ENCODE results near the gene PCDHB5. TPM values are rescaled to one million over a fixed set of nuclear protein-coding genes. Genes with fewer than 3 reads are reported as not detected.
"Not testable (repeated sequence)": the region's sequence is repeated elsewhere in the genome, so short reads cannot be mapped to it uniquely, and the experiment has no call there.

Gene PCDHB5
- total RNA-seq, result under 1 TPM in 1 of 2 experiments, not detected in 1; 0.18 TPM
- not detected for polyA plus RNA-seq
- 0 to 0.64 (median 0.18) reads per million in 6 experiments for total RNA-seq

- peaks cover 17 to 76% (median 46%) of the 10 kb centered on the region in 9 donors for H3K9me3 Mint-ChIP-seq
- peaks cover 0 to 8% (median 6%) of the 10 kb centered on the region in 4 donors for H3K4me1 Mint-ChIP-seq
- peak within 1 kb of the TSS in 9 of 10 donors; percentile 33 to 76 (median 62) for H3K4me3 Mint-ChIP-seq
- no peak within 1 kb of the TSS for H3K27ac Mint-ChIP-seq
- peaks cover 15 to 45% (median 21%) of the 10 kb centered on the region in 5 donors for H3K27me3 Mint-ChIP-seq
- DNase-seq, result peak in 1 of 10 donors; percentile 3
- H3K36me3 Mint-ChIP-seq, result peaks cover 2 to 48% (median 8%) of the 10 kb centered on the region in 3 donors
- ATAC-seq, result no peak
- POLR2A ChIA-PET, result no interaction called here
Measured at GRCh38 chr5:141135030-141135717, at the start of gene PCDHB5. Gene PCDHB5 (plus strand): TSS chr5:141135206. CDS start chr5:141135435, 229 bp downstream.

- no peak within 1 kb of the TSS for H3K27ac Mint-ChIP-seq
- H3K27me3 Mint-ChIP-seq, result peaks cover 23 to 67% (median 37%) of the 10 kb centered on the region in 5 donors
- DNase-seq (peak in 1 of 10 donors; percentile 62), ATAC-seq (no peak)
- POLR2A ChIA-PET, result no interaction called here
- no peaks in the 10 kb centered on the region for H3K4me1 Mint-ChIP-seq
- H3K9me3 Mint-ChIP-seq, result peaks cover 3 to 72% (median 36%) of the 10 kb centered on the region in 9 donors
- H3K36me3 Mint-ChIP-seq, result peaks cover 6 to 46% (median 11%) of the 10 kb centered on the region in 3 donors
- peak within 1 kb of the TSS in 3 of 10 donors; percentile 23 to 50 (median 41) for H3K4me3 Mint-ChIP-seq
Measured at GRCh38 chr5:141094481-141095262, 40.3 kb upstream of the PCDHB5 start, which contains the start of gene PCDHB2. Gene PCDHB2 (plus strand): TSS chr5:141094615. CDS start chr5:141094791, 176 bp downstream.

GRCh38 chr5:141095263-141095641 is 39.8 kb upstream of the PCDHB5 start:
- Mint-ChIP-seq H3K9me3 (peaks cover 3 to 72% (median 42%) of the 10 kb centered on the region in 9 donors), H3K36me3 (peaks cover 8 to 52% (median 14%) of the 10 kb centered on the region in 3 donors), H3K27ac (no peak overlapping the region), H3K4me1 (no peaks in the 10 kb centered on the region), H3K4me3 (no peak overlapping the region), H3K27me3 (peaks cover 23 to 67% (median 43%) of the 10 kb centered on the region in 5 donors)
- POLR2A ChIA-PET, result no interaction called here
- ATAC-seq (no peak), DNase-seq (no peak)

GRCh38 chr5:141096181-141096580 is 38.8 kb upstream of the PCDHB5 start:
- peaks cover 14 to 56% (median 17%) of the 10 kb centered on the region in 3 donors for H3K36me3 Mint-ChIP-seq
- H3K27me3 Mint-ChIP-seq, result peaks cover 29 to 70% (median 48%) of the 10 kb centered on the region in 5 donors
- H3K4me1 Mint-ChIP-seq, H3K27ac Mint-ChIP-seq, DNase-seq, H3K4me3 Mint-ChIP-seq, POLR2A ChIA-PET, ATAC-seq: not testable (repeated sequence)
- H3K9me3 Mint-ChIP-seq, result peaks cover 3 to 74% (median 46%) of the 10 kb centered on the region in 9 donors

- POLR2A ChIA-PET, H3K4me1 Mint-ChIP-seq, H3K4me3 Mint-ChIP-seq, H3K27ac Mint-ChIP-seq, DNase-seq, ATAC-seq: not testable (repeated sequence)
- peaks cover 14 to 60% (median 17%) of the 10 kb centered on the region in 3 donors for H3K36me3 Mint-ChIP-seq
- peaks cover 3 to 78% (median 46%) of the 10 kb centered on the region in 9 donors for H3K9me3 Mint-ChIP-seq
- peaks cover 29 to 75% (median 52%) of the 10 kb centered on the region in 5 donors for H3K27me3 Mint-ChIP-seq
Measured at GRCh38 chr5:141096586-141096985, 38.4 kb upstream of the PCDHB5 start.

- no peaks in the 10 kb centered on the region for H3K4me1 Mint-ChIP-seq
- H3K4me3 Mint-ChIP-seq, result peak within 1 kb of the TSS in 2 of 10 donors; percentile 1 to 14
- POLR2A ChIA-PET, result no interaction called here
- H3K9me3 Mint-ChIP-seq, result peaks cover 0 to 58% (median 28%) of the 10 kb centered on the region in 9 donors
- ATAC-seq, result no peak
- H3K27me3 Mint-ChIP-seq, result peaks cover 19 to 45% (median 43%) of the 10 kb centered on the region in 5 donors
- H3K27ac Mint-ChIP-seq, result no peak within 1 kb of the TSS
- peaks cover 6 to 36% (median 17%) of the 10 kb centered on the region in 3 donors for H3K36me3 Mint-ChIP-seq
- DNase-seq, result peak in 1 of 10 donors; percentile 2
Measured at GRCh38 chr5:141100243-141100805, 34.7 kb upstream of the PCDHB5 start, which contains the start of gene PCDHB3. Gene PCDHB3 (plus strand): TSS chr5:141100473. CDS start chr5:141100650, 177 bp downstream.

- POLR2A ChIA-PET, result no interaction called here
- ATAC-seq, result no peak
- H3K9me3 Mint-ChIP-seq, result peaks cover 0 to 50% (median 27%) of the 10 kb centered on the region in 9 donors
- H3K27me3 Mint-ChIP-seq, result peaks cover 20 to 45% (median 36%) of the 10 kb centered on the region in 5 donors
- peaks cover 6 to 34% (median 17%) of the 10 kb centered on the region in 3 donors for H3K36me3 Mint-ChIP-seq
- no peak overlapping the region for H3K27ac Mint-ChIP-seq
- H3K4me3 Mint-ChIP-seq, result no peak overlapping the region
- no peak for DNase-seq
- no peaks in the 10 kb centered on the region for H3K4me1 Mint-ChIP-seq
Measured at GRCh38 chr5:141101059-141101458, 33.9 kb upstream of the PCDHB5 start.

- H3K4me3 Mint-ChIP-seq, DNase-seq, POLR2A ChIA-PET, H3K4me1 Mint-ChIP-seq, ATAC-seq, H3K27ac Mint-ChIP-seq: not testable (repeated sequence)
- H3K9me3 Mint-ChIP-seq, result peaks cover 0 to 51% (median 30%) of the 10 kb centered on the region in 9 donors
- H3K36me3 Mint-ChIP-seq, result peaks cover 6 to 31% (median 17%) of the 10 kb centered on the region in 3 donors
- H3K27me3 Mint-ChIP-seq, result peaks cover 20 to 47% (median 36%) of the 10 kb centered on the region in 5 donors
Measured at GRCh38 chr5:141102070-141102469, 32.9 kb upstream of the PCDHB5 start.

GRCh38 chr5:141102471-141102870 is 32.5 kb upstream of the PCDHB5 start:
- H3K36me3 Mint-ChIP-seq, result peaks cover 6 to 31% (median 17%) of the 10 kb centered on the region in 3 donors
- ATAC-seq, POLR2A ChIA-PET, H3K27ac Mint-ChIP-seq, H3K4me3 Mint-ChIP-seq, H3K4me1 Mint-ChIP-seq, DNase-seq: not testable (repeated sequence)
- peaks cover 0 to 52% (median 30%) of the 10 kb centered on the region in 9 donors for H3K9me3 Mint-ChIP-seq
- peaks cover 18 to 51% (median 36%) of the 10 kb centered on the region in 5 donors for H3K27me3 Mint-ChIP-seq

- Mint-ChIP-seq H3K4me1 (no peaks in the 10 kb centered on the region), H3K9me3 (peaks cover 0 to 40% (median 19%) of the 10 kb centered on the region in 9 donors), H3K27me3 (peaks cover 14 to 24% (median 24%) of the 10 kb centered on the region in 5 donors), H3K4me3 (no peak overlapping the region), H3K27ac (no peak overlapping the region), H3K36me3 (peaks cover 0 to 20% (median 10%) of the 10 kb centered on the region in 3 donors)
- POLR2A ChIA-PET, result no interaction called here
- no peak for ATAC-seq
- no peak for DNase-seq
Measured at GRCh38 chr5:141105350-141105749, 29.7 kb upstream of the PCDHB5 start.

GRCh38 chr5:141119250-141119649 is 15.8 kb upstream of the PCDHB5 start:
- peaks cover 19 to 31% (median 20%) of the 10 kb centered on the region in 5 donors for H3K27me3 Mint-ChIP-seq
- no peaks in the 10 kb centered on the region for H3K4me1 Mint-ChIP-seq
- peaks cover under 1 to 27% (median 5%) of the 10 kb centered on the region in 3 donors for H3K36me3 Mint-ChIP-seq
- no peak overlapping the region for H3K27ac Mint-ChIP-seq
- no peak for ATAC-seq
- no peak overlapping the region for H3K4me3 Mint-ChIP-seq
- DNase-seq, result no peak
- H3K9me3 Mint-ChIP-seq, result peaks cover 22 to 60% (median 39%) of the 10 kb centered on the region in 9 donors
- POLR2A ChIA-PET, result no interaction called here

- Mint-ChIP-seq H3K27me3 (peaks cover 17 to 26% (median 20%) of the 10 kb centered on the region in 5 donors), H3K4me1 (no peaks in the 10 kb centered on the region), H3K36me3 (peaks cover 0 to 19% (median 2%) of the 10 kb centered on the region in 3 donors), H3K9me3 (peaks cover 11 to 44% (median 22%) of the 10 kb centered on the region in 9 donors), H3K4me3 (no peak within 1 kb of the TSS), H3K27ac (peak within 1 kb of the TSS in 1 of 10 donors; percentile 24)
- POLR2A ChIA-PET, result no interaction called here
- DNase-seq (no peak), ATAC-seq (no peak)
Measured at GRCh38 chr5:141121563-141121962, 13.4 kb upstream of the PCDHB5 start, which contains the start of gene PCDHB4. Gene PCDHB4 (plus strand): TSS chr5:141121818. CDS start chr5:141121999, 181 bp downstream.

All from naive thymus-derived CD8-positive, alpha-beta T cell (primary cell).